ENCODE results near the gene CYP2B6.
"Not testable (repeated sequence)": the region's sequence is repeated elsewhere in the genome, so short reads cannot be mapped to it uniquely, and the experiment has no call there.

GRCh38 chr19:40964361-40964760 is 26.7 kb upstream of the CYP2B6 start:
- not testable (repeated sequence) for TF ChIP-seq CTCF (IDR thresholded peaks at IDR 0.05); ZFX (IDR thresholded peaks at IDR 0.05; ENCODE audit: borderline replicate concordance)

All from 22Rv1 (cell line).